ENCODE data around the gene STXBP6. TPM values are rescaled to one million over a fixed set of nuclear protein-coding genes. Genes with fewer than 3 reads are reported as not detected.

Gene STXBP6
- total and polyA plus RNA-seq, 10 of the 15 experiments (the other 5 are each of a cell fraction or from before 2014, with no cell fraction given) = 1.2 to 47.3 (median 1.9) TPM

- TF ChIP-seq SUPT20H (IDR thresholded peaks at IDR 0.05; ENCODE audit: borderline replicate concordance, control insufficient read depth, low read depth, low read length) = no peak
- no peak for TF ChIP-seq TAF1 (IDR thresholded peaks at IDR 0.05; ENCODE audit: borderline replicate concordance, low read depth, low read length)
- TF ChIP-seq HCFC1 (IDR thresholded peaks at IDR 0.05; ENCODE audit: low read length) = no peak
- no peak for TF ChIP-seq WRNIP1 (IDR thresholded peaks at IDR 0.05; ENCODE audit: borderline replicate concordance, low read depth, low read length)
- no peak for TF ChIP-seq IKZF1 (conservative IDR thresholded peaks at IDR 0.05)
- TF ChIP-seq PKNOX1 (IDR thresholded peaks at IDR 0.05) = no peak
- TF ChIP-seq CEBPB (IDR thresholded peaks at IDR 0.05; ENCODE audit: borderline replicate concordance in 1 of 2, low read depth in 2 of 2, low read length in 2 of 2) = no peak
- TF ChIP-seq, protein P1, sequence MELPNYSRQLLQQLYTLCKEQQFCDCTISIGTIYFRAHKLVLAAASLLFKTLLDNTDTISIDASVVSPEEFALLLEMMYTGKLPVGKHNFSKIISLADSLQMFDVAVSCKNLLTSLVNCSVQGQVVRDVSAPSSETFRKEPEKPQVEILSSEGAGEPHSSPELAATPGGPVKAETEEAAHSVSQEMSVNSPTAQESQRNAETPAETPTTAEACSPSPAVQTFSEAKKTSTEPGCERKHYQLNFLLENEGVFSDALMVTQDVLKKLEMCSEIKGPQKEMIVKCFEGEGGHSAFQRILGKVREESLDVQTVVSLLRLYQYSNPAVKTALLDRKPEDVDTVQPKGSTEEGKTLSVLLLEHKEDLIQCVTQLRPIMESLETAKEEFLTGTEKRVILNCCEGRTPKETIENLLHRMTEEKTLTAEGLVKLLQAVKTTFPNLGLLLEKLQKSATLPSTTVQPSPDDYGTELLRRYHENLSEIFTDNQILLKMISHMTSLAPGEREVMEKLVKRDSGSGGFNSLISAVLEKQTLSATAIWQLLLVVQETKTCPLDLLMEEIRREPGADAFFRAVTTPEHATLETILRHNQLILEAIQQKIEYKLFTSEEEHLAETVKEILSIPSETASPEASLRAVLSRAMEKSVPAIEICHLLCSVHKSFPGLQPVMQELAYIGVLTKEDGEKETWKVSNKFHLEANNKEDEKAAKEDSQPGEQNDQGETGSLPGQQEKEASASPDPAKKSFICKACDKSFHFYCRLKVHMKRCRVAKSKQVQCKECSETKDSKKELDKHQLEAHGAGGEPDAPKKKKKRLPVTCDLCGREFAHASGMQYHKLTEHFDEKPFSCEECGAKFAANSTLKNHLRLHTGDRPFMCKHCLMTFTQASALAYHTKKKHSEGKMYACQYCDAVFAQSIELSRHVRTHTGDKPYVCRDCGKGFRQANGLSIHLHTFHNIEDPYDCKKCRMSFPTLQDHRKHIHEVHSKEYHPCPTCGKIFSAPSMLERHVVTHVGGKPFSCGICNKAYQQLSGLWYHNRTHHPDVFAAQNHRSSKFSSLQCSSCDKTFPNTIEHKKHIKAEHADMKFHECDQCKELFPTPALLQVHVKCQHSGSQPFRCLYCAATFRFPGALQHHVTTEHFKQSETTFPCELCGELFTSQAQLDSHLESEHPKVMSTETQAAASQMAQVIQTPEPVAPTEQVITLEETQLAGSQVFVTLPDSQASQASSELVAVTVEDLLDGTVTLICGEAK (IDR thresholded peaks at IDR 0.05; ENCODE audit: borderline replicate concordance) = no peak
- TF ChIP-seq, protein P2, sequence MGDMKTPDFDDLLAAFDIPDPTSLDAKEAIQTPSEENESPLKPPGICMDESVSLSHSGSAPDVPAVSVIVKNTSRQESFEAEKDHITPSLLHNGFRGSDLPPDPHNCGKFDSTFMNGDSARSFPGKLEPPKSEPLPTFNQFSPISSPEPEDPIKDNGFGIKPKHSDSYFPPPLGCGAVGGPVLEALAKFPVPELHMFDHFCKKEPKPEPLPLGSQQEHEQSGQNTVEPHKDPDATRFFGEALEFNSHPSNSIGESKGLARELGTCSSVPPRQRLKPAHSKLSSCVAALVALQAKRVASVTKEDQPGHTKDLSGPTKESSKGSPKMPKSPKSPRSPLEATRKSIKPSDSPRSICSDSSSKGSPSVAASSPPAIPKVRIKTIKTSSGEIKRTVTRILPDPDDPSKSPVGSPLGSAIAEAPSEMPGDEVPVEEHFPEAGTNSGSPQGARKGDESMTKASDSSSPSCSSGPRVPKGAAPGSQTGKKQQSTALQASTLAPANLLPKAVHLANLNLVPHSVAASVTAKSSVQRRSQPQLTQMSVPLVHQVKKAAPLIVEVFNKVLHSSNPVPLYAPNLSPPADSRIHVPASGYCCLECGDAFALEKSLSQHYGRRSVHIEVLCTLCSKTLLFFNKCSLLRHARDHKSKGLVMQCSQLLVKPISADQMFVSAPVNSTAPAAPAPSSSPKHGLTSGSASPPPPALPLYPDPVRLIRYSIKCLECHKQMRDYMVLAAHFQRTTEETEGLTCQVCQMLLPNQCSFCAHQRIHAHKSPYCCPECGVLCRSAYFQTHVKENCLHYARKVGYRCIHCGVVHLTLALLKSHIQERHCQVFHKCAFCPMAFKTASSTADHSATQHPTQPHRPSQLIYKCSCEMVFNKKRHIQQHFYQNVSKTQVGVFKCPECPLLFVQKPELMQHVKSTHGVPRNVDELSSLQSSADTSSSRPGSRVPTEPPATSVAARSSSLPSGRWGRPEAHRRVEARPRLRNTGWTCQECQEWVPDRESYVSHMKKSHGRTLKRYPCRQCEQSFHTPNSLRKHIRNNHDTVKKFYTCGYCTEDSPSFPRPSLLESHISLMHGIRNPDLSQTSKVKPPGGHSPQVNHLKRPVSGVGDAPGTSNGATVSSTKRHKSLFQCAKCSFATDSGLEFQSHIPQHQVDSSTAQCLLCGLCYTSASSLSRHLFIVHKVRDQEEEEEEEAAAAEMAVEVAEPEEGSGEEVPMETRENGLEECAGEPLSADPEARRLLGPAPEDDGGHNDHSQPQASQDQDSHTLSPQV (IDR thresholded peaks at IDR 0.05) = no peak
These were observed 199.9 kb downstream of the STXBP6 start (continued) for GRCh38 chr14:24850072-24850471.
